Stimulated activated CD8-positive, alpha-beta memory T cell treated with anti-CD3 and anti-CD28 coated beads, Interleukin-4, amount 100 ng/mL, for 1 hour (primary cell): ENCODE measurements around the gene TMC7.
"Not testable (repeated sequence)": the region's sequence is repeated elsewhere in the genome, so short reads cannot be mapped to it uniquely, and the experiment has no call there.

ENCODE experiments used
- DNase-seq, 2 donors: peaks; one replicate each; pipeline ENCODE4 v3.0.0-alpha.2; 2020; ENCODE audit warnings: low read depth in 2 of 2, low spot score in 1 of 2

TMC7 gene

DNA sequence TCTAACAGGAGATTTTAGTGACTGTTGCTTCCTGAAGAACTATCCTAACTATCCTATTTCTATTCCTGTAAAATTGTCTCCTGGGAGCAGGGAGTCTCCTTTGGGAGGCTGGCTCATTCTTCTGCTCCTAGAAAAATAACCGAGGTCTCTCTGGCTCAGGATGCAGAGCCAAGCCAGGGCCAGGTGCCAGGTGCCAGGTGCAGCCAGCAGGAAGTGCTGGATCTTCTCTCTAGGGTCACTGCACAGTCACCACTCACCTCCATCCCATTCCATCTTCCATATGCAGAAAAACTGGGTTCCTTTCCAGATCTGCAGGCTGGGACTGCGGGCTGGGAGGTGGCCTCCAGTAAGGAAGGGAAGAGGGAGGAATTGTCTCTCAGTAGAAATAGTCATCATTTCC lies 3.8 kb upstream of the TMC7 start:
- DNase-seq, result no peak

DNA sequence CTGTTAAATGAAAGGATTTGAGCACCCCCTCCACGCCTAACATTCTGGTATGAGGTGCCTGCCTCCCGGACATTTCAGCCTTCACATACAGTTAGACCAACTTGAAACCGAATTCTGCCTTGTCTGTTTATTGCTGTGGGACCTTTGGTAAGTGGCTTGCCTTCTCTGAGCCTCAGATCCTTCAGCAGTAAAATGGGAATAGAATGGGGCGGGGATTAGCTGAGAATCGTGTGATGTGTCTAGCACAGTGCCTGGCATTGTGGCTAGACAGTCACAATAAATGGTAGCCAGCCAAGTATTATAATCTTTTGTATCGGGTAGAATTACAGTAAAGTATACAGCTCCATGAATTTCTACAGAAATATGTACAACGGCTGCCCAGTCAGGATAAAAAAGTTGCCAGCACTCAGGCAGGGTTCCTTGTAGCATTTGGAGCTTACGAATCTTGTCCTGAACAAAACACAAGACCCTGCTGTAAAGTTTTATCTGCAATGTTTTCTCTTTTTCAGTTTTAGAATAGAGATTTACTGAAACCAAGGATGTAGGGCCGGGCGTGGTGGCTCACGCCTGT lies 786 bp downstream of the TMC7 start:
- no peak for DNase-seq

DNA sequence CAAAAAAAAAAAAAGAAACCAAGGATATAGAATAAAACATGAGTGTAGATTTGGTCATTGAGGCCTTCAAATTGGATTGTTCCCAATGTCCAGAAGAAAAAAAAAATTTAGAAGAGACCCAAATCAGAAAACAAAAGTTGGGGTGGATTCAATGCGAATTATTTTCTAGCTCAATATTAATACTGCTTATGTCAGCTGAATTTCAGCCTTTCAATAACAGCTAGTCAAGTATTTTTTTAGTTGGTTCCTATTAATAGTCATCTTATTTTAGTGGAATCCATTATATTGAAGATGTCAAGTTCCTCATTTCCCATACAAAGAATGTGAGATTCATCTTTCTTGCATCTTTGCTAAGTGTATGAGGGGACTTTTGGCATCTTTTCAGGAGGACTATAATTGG lies 1.5 kb downstream of the TMC7 start:
- DNase-seq, result not testable (repeated sequence)

DNA sequence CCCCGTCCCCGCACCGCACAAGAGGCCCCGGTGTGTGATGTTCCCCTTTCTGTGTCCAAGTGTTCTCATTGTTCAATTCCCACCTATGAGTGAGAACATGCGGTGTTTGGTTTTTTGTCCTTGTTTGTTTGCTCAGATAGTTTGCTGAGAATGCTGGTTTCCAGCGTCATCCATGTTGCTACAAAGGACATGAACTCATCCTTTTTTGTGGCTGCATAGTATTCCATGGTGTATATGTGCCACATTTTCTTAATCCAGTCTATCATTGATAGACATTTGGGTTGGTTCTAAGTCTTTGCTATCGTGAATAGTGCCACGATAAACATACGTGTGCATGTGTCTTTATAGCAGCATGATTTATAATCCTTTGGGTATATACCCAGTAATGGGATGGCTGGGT lies 8.0 kb downstream of the TMC7 start:
- not testable (repeated sequence) for DNase-seq

DNA sequence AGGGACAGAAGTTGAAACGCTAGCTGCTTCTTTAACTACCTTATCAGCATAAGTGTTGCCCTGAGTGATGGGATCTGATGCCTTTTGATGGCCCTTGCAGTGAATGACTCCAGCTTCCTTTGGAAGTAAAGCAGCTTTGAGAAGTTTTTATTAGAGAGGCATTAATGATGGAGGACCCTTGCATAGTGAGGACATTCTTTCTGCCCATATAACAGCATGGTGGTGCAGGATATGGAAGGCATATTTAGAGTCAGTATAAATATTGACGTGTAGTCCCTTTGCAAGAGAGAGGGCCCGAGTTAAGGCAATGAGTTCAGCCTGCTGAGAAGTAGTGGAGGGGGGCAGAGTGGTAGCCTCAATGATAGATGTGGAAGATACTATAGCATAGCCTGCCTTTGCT lies 9.8 kb downstream of the TMC7 start:
- not testable (repeated sequence) for DNase-seq

DNA sequence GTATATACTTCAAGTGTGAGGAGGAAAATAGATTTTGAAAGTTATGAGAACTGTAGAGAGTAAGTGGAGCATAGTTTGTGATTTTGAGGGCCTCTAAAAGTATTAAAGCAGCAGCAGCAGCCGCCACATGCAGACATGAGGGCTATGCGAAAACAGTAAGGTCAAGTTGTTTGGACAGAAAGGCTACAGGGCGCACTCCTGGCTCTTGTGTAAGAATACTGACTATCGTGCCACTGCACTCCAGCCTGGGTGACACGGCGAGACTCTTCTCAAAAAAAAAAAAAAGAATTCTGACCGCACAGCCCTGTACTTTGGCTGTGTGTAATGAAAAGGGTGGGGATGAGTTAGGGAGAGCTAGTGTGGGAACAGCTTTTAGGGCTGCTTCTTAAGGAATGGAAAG lies 10.4 kb downstream of the TMC7 start:
- not testable (repeated sequence) for DNase-seq

DNA sequence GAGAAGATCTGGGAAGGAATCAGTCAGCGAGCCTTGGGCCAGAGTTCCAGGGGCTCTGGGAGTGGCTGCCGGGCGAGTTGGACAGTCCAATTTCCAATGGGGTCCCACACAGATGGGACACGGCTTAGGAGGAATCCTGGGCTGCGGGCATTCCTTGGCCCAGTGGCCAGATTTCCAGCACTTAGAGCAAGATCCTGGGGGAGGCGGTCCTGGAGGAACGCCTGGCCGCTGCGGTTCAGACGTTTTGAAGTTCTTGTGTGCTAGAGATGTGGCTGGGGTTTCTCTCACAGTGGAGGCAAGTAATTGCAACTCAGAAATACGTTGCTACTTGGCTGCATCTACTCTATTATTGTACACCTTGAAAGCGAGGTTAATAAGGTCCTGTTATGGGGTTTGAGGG lies 11.7 kb downstream of the TMC7 start:
- not testable (repeated sequence) for DNase-seq

DNA sequence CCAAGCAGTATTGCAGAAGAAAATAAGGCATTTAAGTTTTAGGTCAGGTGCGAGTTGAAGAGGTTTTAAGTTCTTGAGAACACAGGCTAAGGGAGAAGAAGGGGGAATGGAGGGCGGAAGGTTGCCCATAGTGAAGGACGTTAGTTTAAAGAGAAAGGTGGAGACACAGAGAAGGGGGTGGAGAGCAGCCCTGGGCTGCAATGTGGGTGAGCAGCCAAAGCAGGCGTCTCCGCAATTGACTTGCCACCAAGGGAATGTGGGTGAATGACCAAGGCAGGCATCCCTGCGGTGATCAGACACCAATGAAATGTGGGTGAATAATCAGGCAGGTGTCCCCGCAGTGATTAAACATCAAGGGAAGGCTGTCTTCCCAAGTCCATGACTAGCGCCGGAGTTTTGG lies 12.8 kb downstream of the TMC7 start:
- not testable (repeated sequence) for DNase-seq

DNA sequence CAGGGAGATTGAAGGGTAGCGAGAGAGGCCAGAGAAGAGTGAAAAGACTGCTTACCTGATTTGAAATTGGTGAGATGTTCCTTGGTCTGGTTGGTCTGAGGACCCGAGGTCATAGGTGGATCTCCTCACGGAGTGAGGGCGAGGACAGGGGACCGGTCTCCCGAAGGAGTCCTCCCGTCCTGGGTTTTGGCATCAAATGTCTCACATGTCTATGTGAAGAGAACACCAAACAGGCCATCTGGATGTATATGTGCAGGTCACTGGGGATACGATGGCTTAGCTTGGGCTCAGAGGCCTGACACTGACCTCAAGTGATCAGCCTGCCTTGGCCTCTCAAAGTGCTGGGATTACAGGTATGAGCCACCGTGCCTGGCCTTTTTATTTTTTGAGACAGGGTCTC lies 13.3 kb downstream of the TMC7 start:
- DNase-seq, result not testable (repeated sequence)

DNA sequence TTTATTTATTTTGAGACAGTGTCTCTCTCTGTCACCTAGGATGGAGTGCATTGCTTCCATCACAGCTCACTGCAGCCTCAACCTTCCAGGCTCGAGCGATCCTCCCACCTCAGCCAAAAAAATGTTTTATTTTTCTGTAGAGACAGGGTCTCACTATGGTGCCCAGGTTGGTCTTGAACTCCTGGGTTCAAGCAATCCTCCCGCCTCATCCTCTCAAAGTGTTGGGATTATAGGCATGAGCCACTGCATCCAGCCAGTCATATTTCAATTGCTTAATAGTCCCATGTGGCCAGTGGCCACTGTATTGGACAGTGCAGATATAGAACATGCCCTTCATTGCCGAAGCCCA lies 15.3 kb downstream of the TMC7 start:
- DNase-seq, result no peak

DNA sequence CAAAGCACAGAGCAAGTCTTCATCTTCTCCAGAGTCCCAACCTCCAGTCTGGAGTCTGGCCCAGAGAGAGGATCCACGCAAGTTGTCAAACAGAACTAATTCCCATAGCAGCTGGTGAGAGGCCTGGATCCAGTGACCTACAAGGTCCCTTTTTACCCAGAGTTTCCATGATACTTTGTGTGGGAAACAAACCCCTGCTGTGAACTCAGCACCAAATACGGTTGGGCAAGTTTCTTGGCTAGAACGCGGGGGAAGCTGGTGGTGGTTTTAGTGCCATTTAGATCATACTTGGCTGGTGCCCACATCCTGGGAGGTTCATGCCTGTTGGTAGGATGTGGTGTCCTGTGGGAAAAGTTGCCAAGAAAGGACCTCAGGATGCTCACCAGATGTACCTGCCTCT lies 18.1 kb downstream of the TMC7 start:
- DNase-seq, result no peak

DNA sequence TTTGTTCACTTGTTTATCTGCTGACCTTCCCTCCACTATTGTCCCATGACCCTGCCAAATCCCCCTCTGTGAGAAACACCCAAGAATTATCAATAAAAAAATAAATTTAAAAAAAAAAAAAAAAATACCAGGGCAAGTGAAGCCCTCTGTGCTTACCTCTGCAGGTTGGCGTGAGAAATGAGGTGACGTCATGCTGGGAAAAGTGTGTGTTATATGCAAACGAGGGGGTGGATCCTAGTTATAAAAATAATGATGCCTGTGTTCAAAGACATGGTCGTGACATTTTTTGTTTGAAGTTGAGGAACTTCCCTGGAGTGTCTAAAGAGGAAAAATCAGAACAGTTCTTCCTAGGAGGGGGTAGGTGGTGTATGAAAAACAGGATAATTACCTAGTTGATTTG lies 20.2 kb downstream of the TMC7 start:
- no peak for DNase-seq

DNA sequence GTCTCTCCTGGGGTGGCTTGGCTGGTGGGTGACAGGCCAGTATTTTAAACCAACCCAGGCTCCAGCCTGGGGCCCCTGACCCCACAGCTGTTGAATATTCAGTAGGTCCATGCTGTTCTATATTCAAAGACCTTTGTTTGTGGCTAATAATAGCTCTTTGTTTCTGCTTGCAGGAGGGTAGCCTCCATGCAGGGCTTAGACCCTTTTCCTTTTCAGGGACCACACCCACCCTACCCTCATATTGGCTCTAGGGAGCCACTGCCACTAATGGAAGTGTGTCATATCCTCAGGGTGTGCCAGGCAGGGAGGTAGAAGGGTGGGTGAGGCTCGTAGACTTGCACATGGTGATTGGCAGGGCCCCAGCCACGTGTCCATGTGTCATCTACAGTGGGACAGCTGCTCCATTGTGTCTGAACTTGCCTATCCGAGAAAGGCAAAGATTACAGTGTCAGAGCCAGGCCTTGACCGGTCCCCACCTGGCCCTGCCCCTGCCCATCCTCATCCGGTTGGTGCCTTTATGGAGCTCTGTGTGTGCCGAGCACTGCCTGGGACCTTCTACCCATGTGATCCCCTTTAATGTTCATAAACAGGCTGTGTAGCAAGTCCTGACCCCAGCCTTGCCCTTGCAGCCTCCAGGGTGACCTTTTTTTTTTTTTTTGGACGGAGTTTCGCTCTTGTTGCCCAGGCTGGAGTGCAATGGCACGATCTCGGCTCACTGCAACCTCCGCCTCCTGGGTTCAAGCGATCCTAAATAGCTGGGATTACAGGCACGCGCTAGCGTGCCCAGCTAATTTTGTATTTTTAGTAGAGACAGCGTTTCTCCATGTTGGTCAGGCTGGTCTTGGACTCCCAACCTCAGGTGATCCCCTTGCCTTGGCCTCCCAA lies 22.1 kb downstream of the TMC7 start:
- no peak for DNase-seq

DNA sequence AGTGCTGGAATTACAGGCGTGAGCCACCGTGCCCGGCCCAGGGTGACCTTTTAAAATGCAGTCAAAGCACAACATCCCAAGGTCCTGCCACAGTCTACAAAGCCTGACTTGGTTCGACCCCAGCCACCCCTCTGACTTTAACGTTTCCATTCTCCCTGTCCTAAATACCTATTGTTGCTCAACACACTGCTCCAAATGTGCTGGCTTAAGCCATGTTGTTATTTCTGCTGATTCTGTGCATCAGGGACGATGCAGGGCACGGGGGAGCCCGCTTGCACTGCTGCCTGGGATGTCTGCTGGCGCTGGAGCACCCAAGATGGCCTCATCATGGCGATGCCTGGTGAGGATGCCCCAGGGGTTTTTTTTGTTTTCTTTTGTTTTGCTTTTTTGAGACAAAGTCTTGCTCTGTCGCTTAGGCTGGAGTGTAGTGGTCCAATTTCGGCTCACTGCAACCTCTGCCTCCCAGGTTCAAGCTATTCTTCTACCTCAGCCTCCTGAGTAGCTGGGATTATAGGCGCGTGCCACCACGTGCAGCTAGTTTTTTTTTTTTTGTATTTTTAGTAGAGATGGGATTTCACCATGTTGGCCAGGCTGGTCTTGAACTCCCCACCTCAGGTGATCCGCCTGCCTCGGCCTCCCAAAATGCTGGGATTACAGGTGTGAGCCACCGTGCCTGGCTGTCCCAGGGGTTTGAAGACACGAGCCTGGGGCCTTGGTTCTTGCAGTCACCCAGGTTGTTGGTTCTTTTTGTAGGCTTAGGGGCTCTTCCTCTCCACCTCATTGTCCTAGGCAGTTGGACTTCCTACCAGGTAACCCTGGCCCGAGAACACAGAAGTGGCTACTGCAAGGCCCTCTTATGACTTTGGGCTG lies 22.9 kb downstream of the TMC7 start:
- DNase-seq, result no peak

DNA sequence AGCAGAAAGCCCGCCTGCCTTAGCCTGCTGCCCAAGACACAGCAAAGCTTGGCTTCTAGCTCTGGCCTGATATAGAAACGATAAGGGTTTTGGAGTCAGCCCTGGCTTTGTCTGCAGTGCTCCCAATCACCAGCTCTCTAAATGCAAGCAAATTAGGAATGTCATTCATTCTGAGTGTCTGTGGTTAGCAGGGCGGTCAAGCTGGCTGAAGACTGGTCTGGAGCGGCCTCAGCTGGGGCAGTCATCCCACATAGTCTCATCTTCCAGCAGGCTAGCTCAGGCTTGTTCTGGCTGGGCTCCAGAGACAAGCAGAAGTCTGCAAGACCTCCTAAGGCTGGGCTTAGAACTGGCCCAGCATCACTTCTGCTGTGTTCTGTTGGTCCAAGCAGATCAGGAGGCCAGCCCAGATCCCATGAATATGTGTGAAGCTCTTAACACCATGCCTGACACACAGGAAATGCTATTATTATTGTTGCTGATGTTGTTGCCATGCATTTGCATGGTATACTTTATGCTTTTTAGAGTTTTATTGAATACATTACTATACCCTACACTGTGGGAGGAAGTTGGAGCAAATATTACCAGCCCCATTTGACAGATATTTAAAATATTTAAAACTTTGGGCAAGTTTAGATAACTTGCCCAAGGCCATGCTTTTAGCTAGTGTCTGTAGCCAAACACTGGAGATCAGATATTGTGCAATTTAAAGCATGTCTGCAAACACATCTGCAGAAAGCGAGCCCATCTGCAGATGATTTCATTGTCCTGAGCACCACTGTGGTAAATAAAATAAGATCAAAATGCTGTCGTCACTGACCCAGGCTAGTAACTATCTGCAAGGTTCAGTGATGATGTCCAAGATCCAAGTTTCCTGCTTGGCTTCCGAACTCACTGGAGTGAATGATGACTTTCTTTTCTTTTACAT lies 24.8 kb downstream of the TMC7 start:
- DNase-seq, result no peak

DNA sequence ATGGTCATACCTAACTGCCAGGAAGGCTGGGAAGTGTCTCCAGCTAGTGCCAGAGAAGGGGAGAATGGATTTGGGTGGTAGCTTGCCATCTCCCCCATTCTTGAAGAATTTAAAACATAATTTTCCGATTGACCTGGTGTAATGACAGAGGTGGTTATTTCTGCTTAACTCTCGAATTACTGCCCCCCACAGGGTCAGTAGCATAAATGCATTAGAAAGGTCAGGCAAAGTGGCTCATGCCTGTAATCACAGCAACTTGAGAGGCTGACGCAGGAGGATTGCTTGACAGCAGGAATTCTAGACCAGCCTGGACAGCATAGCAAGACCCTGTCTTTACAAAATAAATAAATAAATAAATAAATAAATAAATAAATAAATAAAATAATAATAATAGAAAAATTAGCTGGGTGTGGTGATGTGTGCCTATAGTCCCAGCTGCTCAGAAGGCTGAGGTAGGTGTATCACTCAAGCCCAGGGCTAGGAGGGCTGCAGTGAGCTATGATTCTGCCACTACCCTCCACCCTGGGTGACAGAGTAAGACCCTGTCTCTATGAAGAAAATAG lies 27.5 kb downstream of the TMC7 start:
- no peak for DNase-seq

DNA sequence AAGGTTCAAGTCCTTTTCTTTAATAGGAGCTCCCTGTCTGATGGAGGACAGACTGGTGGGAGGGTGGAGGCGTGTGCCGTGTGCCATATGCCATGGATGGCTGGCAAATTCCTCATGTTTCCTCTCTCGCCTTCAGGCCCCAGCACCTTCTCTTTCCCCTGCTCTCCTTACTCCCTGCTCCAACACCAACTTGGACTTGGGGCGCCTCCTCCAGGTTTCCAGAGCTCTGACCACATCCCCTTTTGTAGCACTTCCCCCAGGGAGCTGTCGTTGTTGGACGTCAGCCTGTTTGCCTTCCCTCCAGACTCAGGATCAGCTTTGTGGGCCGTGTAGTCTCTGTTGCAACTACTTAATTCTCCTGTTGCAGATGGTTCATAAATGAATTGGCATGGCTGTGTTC lies 30.7 kb downstream of the TMC7 start:
- no peak for DNase-seq

DNA sequence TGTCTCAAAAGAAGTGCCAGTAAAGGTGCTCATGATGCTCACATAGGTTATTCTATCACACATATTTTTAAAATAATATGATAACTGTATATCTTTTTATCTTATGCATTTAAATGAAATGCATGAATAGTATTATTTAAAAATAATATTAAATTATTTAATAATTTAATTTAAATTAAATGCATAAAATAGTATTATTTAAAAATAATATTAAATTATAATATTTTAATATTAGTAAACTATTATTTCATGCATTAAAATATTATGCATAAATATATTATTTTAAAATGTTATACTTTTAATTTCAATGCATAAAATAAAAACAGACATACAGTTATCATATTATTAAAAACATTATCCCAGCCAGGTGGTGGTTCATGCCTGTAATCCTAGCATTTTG lies 33.4 kb downstream of the TMC7 start:
- no peak for DNase-seq

DNA sequence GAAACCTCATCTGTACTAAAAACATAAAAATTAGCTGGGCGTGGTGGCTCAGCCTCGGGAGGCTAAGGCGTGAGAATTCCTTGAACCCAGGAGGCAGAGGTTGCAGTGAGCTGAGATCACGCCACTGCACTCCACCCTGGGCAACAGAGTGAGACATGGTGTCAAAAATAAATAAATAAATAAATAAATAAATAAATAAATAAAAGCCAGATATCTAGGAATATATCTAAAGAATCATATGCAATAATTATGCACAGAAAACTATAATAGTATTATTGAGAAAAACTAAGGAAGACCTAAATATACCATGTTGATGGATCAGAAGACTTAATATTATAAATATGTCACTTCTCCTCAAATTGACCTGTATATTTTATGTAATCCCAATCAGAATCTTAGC lies 37.0 kb downstream of the TMC7 start:
- no peak for DNase-seq

DNA sequence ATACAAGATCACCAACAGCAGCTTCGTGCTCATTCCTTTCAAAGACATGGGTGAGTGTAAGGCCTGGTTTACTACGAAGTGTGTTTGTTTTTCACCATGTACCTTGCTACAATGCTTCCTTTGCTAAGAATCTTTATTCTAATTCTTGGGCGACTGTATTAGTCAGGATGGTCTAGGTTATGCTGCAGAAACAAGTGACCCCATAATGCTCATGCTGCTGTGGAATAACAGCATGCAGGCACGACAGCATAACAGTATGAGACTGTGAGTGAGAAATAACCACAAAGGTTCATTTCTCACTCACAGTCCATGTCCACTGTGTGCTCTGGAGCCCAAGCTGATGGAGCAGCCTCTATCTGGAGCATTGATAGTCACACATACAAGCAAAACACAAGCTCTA lies 38.0 kb downstream of the TMC7 start:
- DNase-seq, result no peak

DNA sequence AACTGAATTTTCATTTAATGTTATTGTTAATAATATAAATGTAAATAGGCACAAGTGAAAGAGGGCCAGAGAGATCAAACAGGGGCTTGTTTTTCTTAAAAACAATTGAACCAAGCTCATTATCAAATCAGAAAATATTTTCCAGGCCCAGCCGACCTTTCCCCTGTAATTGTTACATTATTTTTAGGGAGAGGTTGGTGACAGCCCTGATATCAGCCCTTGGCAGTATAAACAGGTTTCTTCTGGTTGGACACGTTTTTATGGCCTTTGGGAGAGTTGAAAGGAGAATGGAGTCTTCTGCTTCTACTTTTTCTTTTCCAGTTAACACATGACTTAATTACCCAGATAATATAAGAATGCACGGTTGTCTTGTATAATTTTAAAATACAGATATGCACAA lies 43.7 kb downstream of the TMC7 start:
- DNase-seq, result no peak
